HG03521 (cell line): Measurements from ENCODE around the gene MRPL14.

ENCODE experiments used
- ATAC-seq: cut with Tn5 transposase; IDR thresholded peaks from one replicate; pipeline ENCODE4 v1.9.1; 2021; ENCODE audit warnings: mild to moderate bottlenecking, moderate library complexity; ENCODE audit not compliant: unreplicated experiment

Gene MRPL14

DNA sequence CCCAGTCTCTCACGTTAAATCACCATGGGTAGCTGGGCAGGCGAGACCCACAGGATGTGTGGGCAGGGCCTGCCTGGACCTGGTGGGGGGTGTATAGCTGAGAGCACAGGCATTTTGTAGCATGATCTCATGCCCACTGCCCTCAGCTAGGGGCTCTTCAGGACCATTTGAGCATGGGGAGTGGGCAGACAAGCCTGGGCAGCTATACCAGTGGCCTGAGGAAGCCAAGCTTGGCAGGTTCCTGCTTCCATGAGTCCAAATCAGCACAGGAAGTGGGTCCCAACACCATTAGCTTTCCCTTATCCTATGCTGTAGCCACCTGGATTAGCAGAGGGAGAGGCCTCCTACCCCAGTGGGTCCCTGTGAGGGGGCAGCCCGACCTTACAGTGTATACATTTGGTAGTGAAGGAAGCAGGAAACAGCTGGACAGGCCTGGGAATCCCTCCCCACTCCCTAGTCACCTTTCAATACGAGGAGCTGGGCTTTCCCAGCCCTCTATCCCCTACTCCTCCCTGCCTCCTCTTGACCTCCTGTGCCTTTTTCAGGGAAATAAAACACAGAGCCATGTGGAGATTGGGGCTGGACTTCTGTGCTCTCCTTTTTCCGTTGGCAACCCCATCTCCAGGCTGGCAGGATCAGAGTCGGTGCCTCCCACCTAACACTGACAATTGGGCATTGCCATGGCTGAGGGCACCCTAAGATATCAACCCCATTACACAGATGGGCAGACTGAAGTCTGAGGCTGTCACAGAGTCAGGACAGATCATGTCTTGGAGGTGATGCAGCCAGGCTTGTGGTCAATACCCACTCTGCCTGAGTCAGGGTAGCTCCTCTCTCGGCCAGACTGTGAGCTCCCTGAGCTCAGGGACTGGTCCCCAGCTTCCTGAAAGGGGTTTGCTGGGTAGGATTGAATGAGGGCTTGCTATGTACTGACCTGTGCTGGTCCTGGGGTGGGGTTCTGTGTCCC lies 59.8 kb downstream of the MRPL14 start:
- ATAC-seq: no peak

GRCh38 chr6:44066394-44067172 lies 60.7 kb downstream of the MRPL14 start:
- ATAC-seq: no peak

DNA sequence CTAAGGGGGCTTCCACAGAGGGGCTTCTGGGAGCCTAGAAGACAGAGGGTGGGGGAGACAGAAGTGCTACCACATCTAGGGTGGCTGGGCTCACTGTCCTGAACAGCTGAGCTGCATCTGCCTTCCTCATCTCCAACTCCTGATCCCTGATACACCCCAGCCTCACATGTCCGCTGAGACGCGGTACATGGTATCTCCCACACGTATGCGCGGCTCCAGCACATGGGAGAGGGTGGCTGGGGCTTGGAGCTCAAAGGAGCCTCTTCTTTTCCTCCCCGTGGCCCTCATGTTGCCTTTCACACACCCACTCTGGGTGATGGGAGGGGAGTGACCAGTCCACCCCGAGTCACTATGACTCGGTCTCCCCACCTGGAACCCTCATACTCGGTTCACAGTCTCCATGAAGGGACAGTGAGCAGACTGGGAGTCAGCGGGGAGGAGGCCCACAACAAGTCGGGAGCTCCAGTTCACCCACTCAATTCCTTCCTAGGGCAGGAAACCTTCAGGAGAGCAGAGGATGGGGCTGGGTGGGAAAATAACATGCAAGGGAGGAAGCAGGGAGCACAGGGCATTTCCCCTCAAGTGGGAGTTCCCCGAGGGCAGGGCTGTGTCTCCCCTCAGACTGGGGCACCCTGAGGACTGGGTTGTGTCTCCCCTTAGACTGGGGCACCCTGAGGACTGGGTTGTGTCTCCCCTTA lies 61.7 kb downstream of the MRPL14 start:
- ATAC-seq: no peak

DNA sequence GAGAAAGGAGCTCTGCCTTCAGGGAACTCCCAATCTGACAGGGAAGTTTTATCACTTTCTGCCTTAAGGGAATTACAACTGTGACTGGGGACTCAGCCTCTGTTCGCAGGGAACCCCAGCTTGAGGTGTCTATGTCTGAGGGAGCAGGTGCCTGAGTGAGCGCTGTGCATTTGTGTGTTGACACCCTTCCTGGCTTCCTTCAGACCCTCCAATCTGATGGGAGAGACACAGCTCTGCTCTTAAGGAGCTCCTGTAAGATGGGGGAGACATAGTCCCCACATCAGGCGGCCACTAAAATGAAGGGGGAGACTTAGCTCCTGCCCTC lies 62.3 kb downstream of the MRPL14 start:
- ATAC-seq: no peak

DNA sequence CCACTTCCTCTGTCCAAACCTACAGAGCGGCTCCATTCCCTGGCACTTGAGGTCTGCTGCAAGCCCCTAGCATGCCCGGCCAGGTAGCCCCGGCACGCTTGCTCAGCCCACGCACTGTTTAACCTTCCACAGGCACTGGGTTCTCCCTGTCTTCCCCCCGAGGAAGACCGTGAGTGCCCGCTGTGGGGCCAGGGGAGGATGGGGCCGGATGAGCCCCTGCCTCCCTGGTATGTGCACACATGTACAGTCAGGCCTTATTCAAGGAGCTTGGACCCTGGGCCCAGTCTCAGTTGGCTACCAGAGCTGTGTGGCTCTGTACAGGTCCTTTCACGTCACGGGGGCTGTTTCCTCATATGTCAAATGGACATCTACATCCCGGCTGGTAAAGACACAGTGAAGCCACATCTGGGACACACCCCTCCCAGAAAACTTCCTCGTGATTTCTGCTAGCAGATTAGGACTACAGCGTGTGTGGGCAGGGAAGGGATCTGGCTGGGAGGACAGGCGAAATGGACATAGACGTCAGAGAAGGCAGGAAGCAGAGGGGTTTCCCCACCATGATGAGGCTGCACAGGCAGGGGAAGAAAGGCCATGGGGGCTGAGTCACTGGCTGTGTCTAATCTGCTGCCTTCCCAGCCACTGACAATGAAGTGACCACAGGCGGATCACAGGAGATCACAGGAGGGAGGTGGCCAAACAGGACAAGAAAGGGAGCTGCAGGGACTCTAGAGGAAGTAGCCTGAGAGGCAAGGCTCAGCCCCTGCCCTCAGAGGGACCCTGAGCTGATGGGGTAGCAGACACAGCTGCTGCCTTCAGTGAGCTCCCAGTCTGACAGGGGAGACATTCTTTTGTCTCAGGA lies 62.9 kb downstream of the MRPL14 start:
- no peak for ATAC-seq

- no peak for ATAC-seq
These were observed 63.6 kb downstream of the MRPL14 start for GRCh38 chr6:44063561-44064059.
